HepG2 (cell line): ENCODE results near the gene WDCP. TPM values are rescaled to one million over a fixed set of nuclear protein-coding genes. Genes with fewer than 3 reads are reported as not detected.

ENCODE experiments used
- FOXA1 ChIP-seq, 2 experiments: fragments of 450-650 bp in 1 of 2; sonication (generic) in 1 of 2; formaldehyde crosslinking in 1 of 2; IDR thresholded peaks; 2 replicates each; pipeline versions ENCODE4 v1.4.0 to v1.6.1; 2016 to 2020; ENCODE audit warnings: missing genetic modification reagents in 1 of 2
- GABPA ChIP-seq, 2 experiments: IDR thresholded peaks; 2 replicates each; pipeline ENCODE4 v1.6.1; 2011 to 2016; ENCODE audit warnings: low read depth in 2 of 2, low read length in 1 of 2, missing biosample characterization in 1 of 2, missing genetic modification characterization in 1 of 2
- KDM2A ChIP-seq: sonication (generic); formaldehyde crosslinking; IDR thresholded peaks from 2 replicates; pipeline ENCODE4 v1.4.0; 2020; ENCODE audit warnings: low read depth, missing genetic modification reagents, borderline replicate concordance
- NFKBIZ ChIP-seq: IDR thresholded peaks from 2 replicates; pipeline ENCODE4 v1.6.1; 2018; ENCODE audit warnings: missing genetic modification reagents, missing compliant biosample characterization
- RBM22 ChIP-seq: fragments of 200-400 bp; formaldehyde crosslinking; optimal IDR thresholded peaks from 2 replicates; pipeline ENCODE3; 2017; ENCODE audit warnings: mild to moderate bottlenecking, low read length, moderate library complexity
- SP5 ChIP-seq: IDR thresholded peaks from 2 replicates; pipeline ENCODE4 v1.6.1; 2016; ENCODE audit warnings: low read depth, borderline replicate concordance
- TAF1 ChIP-seq: sonication (generic); formaldehyde crosslinking; IDR thresholded peaks from 2 replicates; pipeline ENCODE4 v1.4.0; 2020; ENCODE audit warnings: missing genetic modification reagents
- TCF12 ChIP-seq, 2 experiments: fragments of 450-650 bp in 1 of 2; sonication (generic) in 1 of 2; formaldehyde crosslinking in 1 of 2; IDR thresholded peaks; 2 replicates each; pipeline versions ENCODE4 v1.6.1 to v1.8.0; 2017 to 2022; ENCODE audit warnings: antibody characterized with exemption in 1 of 2, mild to moderate bottlenecking in 1 of 2, missing genetic modification reagents in 1 of 2, moderate library complexity in 1 of 2
- U2AF2 ChIP-seq: fragments of 200-400 bp; formaldehyde crosslinking; IDR thresholded peaks from 2 replicates; pipeline ENCODE4 v1.6.1; 2017; ENCODE audit warnings: low read depth, mild to moderate bottlenecking, low read length
- ZHX2 ChIP-seq, 2 experiments: sonication (generic) in 1 of 2; formaldehyde crosslinking in 1 of 2; IDR thresholded peaks; 2 replicates each; pipeline versions ENCODE4 v1.6.1 to v1.9.0; 2014 to 2022; ENCODE audit warnings: antibody characterized with exemption in 1 of 2, borderline replicate concordance in 1 of 2, inconsistent platforms in 1 of 2, low read depth in 1 of 2, missing genetic modification reagents in 1 of 2
- ZNF501 ChIP-seq: sonication (generic); formaldehyde crosslinking; IDR thresholded peaks from 2 replicates; pipeline ENCODE4 v1.5.1; 2020; ENCODE audit warnings: mild to moderate bottlenecking, moderate library complexity, missing genetic modification reagents
- ZNF576 ChIP-seq: sonication (generic); formaldehyde crosslinking; IDR thresholded peaks from 2 replicates; pipeline ENCODE4 v1.4.0; 2020; ENCODE audit warnings: mild to moderate bottlenecking, missing genetic modification reagents
- ZNF768 ChIP-seq: sonication (generic); formaldehyde crosslinking; IDR thresholded peaks from 2 replicates; pipeline ENCODE4 v1.4.0; 2020; ENCODE audit warnings: missing genetic modification reagents
- polyA plus RNA-seq, 8 experiments: library from polyadenylated mRNA; depleted of rRNA in 3 of 8; stranded (reverse) in 7 of 8; unstranded in 1 of 8; fragments of >200 nt; fragmentation: Illumina TruSeq in 4 of 8; extraction: Trizol in 4 of 8; gene quantifications; 2 replicates each; pipeline versions ENCODE4 v1.2.1 to v1.2.3, GENCODE V29; 2011 to 2016; ENCODE audit warnings: low read depth in 4 of 8, missing spikeins in 1 of 8, mixed read lengths in 1 of 8; ENCODE audit not compliant: insufficient read depth in 1 of 8
- total RNA-seq, 5 experiments: library from RNA; depleted of rRNA; stranded (reverse); fragments of >200 nt; fragmentation: Illumina TruSeq; extraction: Trizol; gene quantifications; 2 replicates each; pipeline ENCODE4 v1.2.3, GENCODE V29; 2016; ENCODE audit warnings: low read depth in 1 of 5
- TF ChIP-seq, protein P1 (sequence below): sonication (generic); formaldehyde crosslinking; IDR thresholded peaks from 2 replicates; pipeline ENCODE4 v1.4.0; 2020; ENCODE audit warnings: missing genetic modification reagents, borderline replicate concordance
- TF ChIP-seq, protein P2 (sequence below), 2 experiments: sonication (generic) in 1 of 2; formaldehyde crosslinking in 1 of 2; IDR thresholded peaks; 2 replicates each; pipeline versions ENCODE4 v1.4.0 to v1.6.1; 2018 to 2020; ENCODE audit warnings: missing genetic modification reagents in 2 of 2, borderline replicate concordance in 1 of 2, low read depth in 1 of 2, mild to moderate bottlenecking in 1 of 2, missing biosample characterization in 1 of 2

WDCP gene
- total and polyA plus RNA-seq, 2 of the 13 experiments (the other 11 are each of a cell fraction or from before 2014, with no cell fraction given), result 17.4 to 22.6 TPM

- TF ChIP-seq ZHX2 (IDR thresholded peaks at IDR 0.05; ENCODE audit: low read depth), result peak; percentile 53; the same call in 1 of the 2 replicates
- no peak for TF ChIP-seq ZHX2 (CRISPR knock-in tag; IDR thresholded peaks at IDR 0.05; ENCODE audit: borderline replicate concordance)
- 0 out of 2 replicates have a peak, but pooled peaks have one; percentile 77 for TF ChIP-seq NFKBIZ
- TF ChIP-seq ZNF768 (CRISPR knock-in tag), result peak; percentile 82; the same call in 1 of the 2 replicates
- peak; percentile 59; the same call in 1 of the 2 replicates for TF ChIP-seq SP5 (CRISPR knock-in tag)
- no peak for TF ChIP-seq GABPA (IDR thresholded peaks at IDR 0.05; ENCODE audit: low read depth, low read length)
- peak; percentile 70 for TF ChIP-seq GABPA (CRISPR knock-in tag; IDR thresholded peaks at IDR 0.05; ENCODE audit: low read depth)
- TF ChIP-seq, protein P1, sequence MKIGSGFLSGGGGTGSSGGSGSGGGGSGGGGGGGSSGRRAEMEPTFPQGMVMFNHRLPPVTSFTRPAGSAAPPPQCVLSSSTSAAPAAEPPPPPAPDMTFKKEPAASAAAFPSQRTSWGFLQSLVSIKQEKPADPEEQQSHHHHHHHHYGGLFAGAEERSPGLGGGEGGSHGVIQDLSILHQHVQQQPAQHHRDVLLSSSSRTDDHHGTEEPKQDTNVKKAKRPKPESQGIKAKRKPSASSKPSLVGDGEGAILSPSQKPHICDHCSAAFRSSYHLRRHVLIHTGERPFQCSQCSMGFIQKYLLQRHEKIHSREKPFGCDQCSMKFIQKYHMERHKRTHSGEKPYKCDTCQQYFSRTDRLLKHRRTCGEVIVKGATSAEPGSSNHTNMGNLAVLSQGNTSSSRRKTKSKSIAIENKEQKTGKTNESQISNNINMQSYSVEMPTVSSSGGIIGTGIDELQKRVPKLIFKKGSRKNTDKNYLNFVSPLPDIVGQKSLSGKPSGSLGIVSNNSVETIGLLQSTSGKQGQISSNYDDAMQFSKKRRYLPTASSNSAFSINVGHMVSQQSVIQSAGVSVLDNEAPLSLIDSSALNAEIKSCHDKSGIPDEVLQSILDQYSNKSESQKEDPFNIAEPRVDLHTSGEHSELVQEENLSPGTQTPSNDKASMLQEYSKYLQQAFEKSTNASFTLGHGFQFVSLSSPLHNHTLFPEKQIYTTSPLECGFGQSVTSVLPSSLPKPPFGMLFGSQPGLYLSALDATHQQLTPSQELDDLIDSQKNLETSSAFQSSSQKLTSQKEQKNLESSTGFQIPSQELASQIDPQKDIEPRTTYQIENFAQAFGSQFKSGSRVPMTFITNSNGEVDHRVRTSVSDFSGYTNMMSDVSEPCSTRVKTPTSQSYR (CRISPR knock-in tag), result no peak; the same call in 1 of the 2 replicates
- peak; percentile 65 for TF ChIP-seq KDM2A (CRISPR knock-in tag)
- TF ChIP-seq, protein P2, sequence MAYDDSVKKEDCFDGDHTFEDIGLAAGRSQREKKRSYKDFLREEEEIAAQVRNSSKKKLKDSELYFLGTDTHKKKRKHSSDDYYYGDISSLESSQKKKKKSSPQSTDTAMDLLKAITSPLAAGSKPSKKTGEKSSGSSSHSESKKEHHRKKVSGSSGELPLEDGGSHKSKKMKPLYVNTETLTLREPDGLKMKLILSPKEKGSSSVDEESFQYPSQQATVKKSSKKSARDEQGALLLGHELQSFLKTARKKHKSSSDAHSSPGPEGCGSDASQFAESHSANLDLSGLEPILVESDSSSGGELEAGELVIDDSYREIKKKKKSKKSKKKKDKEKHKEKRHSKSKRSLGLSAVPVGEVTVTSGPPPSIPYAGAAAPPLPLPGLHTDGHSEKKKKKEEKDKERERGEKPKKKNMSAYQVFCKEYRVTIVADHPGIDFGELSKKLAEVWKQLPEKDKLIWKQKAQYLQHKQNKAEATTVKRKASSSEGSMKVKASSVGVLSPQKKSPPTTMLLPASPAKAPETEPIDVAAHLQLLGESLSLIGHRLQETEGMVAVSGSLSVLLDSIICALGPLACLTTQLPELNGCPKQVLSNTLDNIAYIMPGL (CRISPR knock-in tag; IDR thresholded peaks at IDR 0.05; ENCODE audit: borderline replicate concordance in 1 of 2, low read depth in 1 of 2), result no peak
- no peak for TF ChIP-seq FOXA1 (IDR thresholded peaks at IDR 0.05)
- no peak; the same call in 1 of the 2 replicates for TF ChIP-seq FOXA1 (CRISPR knock-in tag; IDR thresholded peaks at IDR 0.05)
- no peak for TF ChIP-seq U2AF2
- TF ChIP-seq TAF1 (CRISPR knock-in tag), result peak; percentile 83; the same call in 1 of the 2 replicates
- no peak for TF ChIP-seq ZNF576 (CRISPR knock-in tag)
- TF ChIP-seq RBM22, result peak; percentile 26
- TF ChIP-seq ZNF501 (CRISPR knock-in tag), result peak; percentile 95; the same call in 1 of the 2 replicates
- no peak for TF ChIP-seq TCF12 (IDR thresholded peaks at IDR 0.05)
- TF ChIP-seq TCF12 (CRISPR knock-in tag; IDR thresholded peaks at IDR 0.05), result no peak
Measured at GRCh38 chr2:24083567-24084385, 36.6 kb upstream of the WDCP start (continued).
